Right lobe of liver (tissue), 4 donors: ENCODE measurements around the gene CBX6.

Experiments used
- CTCF ChIP-seq, 4 donors: fragments of 200-600 bp in 3 of 4; fragments of 450-650 bp in 1 of 4; IDR thresholded peaks; one replicate each; pipeline versions ENCODE4 v1.5.1 to v1.8.0; 2016 to 2022; ENCODE audit warnings: antibody characterized with exemption in 4 of 4, mild to moderate bottlenecking in 2 of 4
- POLR2A ChIP-seq: fragments of 450-650 bp; IDR thresholded peaks from one replicate; pipeline ENCODE4 v1.6.1; 2017; ENCODE audit warnings: antibody characterized with exemption, mild to moderate bottlenecking
- donor health status: DM: no; HTN: no; CAD: no.
- donor health status: DM: no; HTN: no; CAD: no.
- donor health status: DM: no; HTN: yes; CAD: no.

- TF ChIP-seq CTCF (IDR thresholded peaks at IDR 0.05), result no peak
- no peak for TF ChIP-seq POLR2A
These were observed 18.4 kb upstream of the CBX6 start for GRCh38 chr22:38890377-38890776.
